GM18526 (cell line): ENCODE results near the gene TASP1.

Source experiments
- POLR2A ChIP-seq: IDR thresholded peaks from 3 replicates; pipeline ENCODE4 v1.6.1; 2011; ENCODE audit not compliant: insufficient read length; ENCODE audit errors: extremely low read depth

Gene TASP1

GRCh38 chr20:13436530-13436929, 202.2 kb downstream of the TASP1 start:
- no peak for TF ChIP-seq POLR2A

GRCh38 chr20:13432126-13432525, 206.6 kb downstream of the TASP1 start:
- TF ChIP-seq POLR2A = no peak

GRCh38 chr20:13430346-13431002, 208.3 kb downstream of the TASP1 start:
- TF ChIP-seq POLR2A = no peak

GRCh38 chr20:13428684-13429083, 210.0 kb downstream of the TASP1 start:
- no peak for TF ChIP-seq POLR2A

GRCh38 chr20:13426870-13427269, 211.9 kb downstream of the TASP1 start:
- no peak for TF ChIP-seq POLR2A

GRCh38 chr20:13425381-13426135, 213.2 kb downstream of the TASP1 start:
- no peak for TF ChIP-seq POLR2A

- TF ChIP-seq POLR2A = no peak
Measured at GRCh38 chr20:13424174-13424833, 214.4 kb downstream of the TASP1 start.

- TF ChIP-seq POLR2A = no peak
Measured at GRCh38 chr20:13423472-13424173, 215.1 kb downstream of the TASP1 start.

GRCh38 chr20:13422637-13423036, 216.1 kb downstream of the TASP1 start:
- TF ChIP-seq POLR2A = no peak

- TF ChIP-seq POLR2A = no peak
Measured at GRCh38 chr20:13420625-13421024, 218.1 kb downstream of the TASP1 start.

- TF ChIP-seq POLR2A = no peak
Measured at GRCh38 chr20:13419477-13419876, 219.3 kb downstream of the TASP1 start.

GRCh38 chr20:13418263-13419229, 220.2 kb downstream of the TASP1 start:
- TF ChIP-seq POLR2A = no peak

GRCh38 chr20:13416531-13416930, 222.2 kb downstream of the TASP1 start:
- TF ChIP-seq POLR2A = no peak

- TF ChIP-seq POLR2A = no peak
Measured at GRCh38 chr20:13412806-13413445, 225.8 kb downstream of the TASP1 start.
